GM10266 (cell line): ENCODE measurements around the gene HOXC13.

Source experiments
- DNase-seq: peaks from one replicate; pipeline ENCODE4 v3.0.0; 2012; ENCODE audit errors: extremely low spot score
- TF ChIP-seq, protein P1 (sequence below): IDR thresholded peaks from 2 replicates; pipeline ENCODE4 v1.5.1; 2012; ENCODE audit warnings: mild to moderate bottlenecking, low read depth; ENCODE audit not compliant: control insufficient read depth, insufficient read depth; ENCODE audit errors: missing control alignments

The HOXC13 gene

DNA sequence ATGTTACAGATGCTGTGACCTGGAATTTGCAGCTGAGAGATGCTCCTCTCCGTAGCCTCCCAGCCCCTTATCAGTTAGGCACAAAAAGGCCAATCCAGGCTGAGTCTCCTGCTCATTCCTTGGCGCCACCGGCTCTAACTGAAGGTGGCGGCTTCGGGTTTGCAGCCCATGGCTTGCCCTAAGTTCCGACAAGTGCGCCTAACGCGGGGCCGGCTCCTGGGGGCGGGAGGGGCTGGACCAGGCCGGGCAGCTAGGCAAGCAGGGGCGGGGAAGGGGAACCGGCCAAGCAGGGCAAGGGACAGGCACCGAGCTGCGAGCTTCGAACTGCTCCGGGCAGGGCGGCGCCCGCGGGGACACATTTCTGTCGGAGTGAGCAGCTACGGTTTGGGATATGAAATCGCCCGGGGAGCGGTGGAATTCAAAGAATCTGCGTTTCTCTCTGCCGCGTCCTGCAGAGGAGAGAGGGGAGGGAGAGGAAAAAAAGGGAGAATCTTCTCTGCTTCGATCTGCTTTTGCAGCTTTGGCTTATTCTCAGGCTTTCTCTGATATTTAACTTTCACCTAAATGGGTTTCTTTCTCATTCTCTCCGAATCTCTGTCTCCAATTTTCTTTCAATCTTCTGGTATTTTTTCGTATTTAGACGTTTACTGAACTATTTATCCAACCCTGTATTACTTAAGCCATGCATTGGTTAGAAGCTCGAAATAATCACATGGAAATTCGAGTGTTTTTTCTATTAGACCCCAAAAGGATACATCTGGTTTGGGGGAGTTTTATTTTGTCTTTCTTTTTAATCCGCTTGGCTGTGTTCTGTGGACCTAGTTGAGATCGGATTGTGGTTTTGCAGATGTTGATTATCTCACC lies 14.5 kb downstream of the HOXC13 start:
- DNase-seq, result no peak
- TF ChIP-seq, protein P1, sequence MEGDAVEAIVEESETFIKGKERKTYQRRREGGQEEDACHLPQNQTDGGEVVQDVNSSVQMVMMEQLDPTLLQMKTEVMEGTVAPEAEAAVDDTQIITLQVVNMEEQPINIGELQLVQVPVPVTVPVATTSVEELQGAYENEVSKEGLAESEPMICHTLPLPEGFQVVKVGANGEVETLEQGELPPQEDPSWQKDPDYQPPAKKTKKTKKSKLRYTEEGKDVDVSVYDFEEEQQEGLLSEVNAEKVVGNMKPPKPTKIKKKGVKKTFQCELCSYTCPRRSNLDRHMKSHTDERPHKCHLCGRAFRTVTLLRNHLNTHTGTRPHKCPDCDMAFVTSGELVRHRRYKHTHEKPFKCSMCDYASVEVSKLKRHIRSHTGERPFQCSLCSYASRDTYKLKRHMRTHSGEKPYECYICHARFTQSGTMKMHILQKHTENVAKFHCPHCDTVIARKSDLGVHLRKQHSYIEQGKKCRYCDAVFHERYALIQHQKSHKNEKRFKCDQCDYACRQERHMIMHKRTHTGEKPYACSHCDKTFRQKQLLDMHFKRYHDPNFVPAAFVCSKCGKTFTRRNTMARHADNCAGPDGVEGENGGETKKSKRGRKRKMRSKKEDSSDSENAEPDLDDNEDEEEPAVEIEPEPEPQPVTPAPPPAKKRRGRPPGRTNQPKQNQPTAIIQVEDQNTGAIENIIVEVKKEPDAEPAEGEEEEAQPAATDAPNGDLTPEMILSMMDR, result no peak

GRCh38 chr12:53953831-53954693 lies 15.4 kb downstream of the HOXC13 start:
- TF ChIP-seq, protein P1, result no peak
- DNase-seq, result no peak

GRCh38 chr12:53954694-53955035 lies 16.0 kb downstream of the HOXC13 start, which contains the start of gene HOXC12:
TSS of gene HOXC12 (plus strand) at chr12:53954903. CDS start at chr12:53954930, 27 bp downstream.
- DNase-seq, result no peak
- TF ChIP-seq, protein P1, result no peak

- DNase-seq, result no peak
- TF ChIP-seq, protein P1, result no peak
These were observed 16.6 kb downstream of the HOXC13 start for GRCh38 chr12:53955036-53955775.

DNA sequence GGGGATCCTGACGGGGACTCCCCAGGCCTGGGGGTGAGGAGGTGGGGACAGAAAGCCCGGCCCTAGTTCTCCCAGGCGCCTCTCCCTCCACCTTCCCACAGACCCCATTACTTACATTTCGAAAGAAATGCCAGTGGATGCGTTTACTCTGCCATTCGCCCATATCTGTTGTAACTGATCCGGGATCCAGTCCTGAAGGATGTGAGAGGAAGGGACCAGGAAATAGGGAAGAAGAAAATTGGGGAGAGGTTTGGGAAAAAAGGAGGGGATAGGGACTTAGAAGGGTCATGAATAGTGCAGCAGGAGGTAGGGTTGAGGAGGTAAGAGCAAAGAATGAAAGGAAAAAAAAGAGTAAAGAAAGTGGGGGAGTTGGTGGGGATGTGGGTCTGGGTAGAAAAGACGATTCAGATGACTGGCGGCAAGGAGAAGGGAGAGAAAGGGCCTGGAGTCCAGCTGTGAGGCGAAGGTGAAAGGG lies 17.2 kb downstream of the HOXC13 start:
- no peak for DNase-seq
- TF ChIP-seq, protein P1, result no peak

DNA sequence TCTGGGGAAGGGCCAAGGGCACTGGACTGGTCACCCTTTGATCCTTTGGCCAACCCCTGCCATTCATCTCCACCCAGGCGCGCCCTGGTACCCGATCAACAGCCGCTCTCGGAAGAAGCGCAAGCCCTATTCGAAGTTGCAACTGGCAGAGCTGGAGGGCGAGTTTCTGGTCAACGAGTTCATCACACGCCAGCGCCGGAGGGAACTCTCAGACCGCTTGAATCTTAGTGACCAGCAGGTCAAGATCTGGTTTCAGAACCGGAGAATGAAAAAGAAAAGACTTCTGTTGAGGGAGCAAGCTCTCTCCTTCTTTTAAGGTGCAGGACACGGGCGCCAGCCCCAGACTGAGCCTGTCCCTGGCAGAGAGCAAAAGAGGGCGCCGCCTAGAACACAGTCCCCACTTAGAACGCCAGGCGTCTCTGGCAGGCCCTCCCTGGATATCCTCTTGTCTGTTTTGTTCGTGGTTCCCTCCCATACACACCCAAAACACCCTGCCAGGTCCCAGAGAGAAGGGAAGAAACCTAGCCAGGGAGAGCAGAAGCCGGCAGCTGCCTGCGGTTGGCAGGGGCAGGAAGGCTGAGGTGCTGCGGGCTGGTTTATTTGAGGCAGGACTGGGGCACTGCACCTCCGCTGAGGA lies 17.7 kb downstream of the HOXC13 start:
- TF ChIP-seq, protein P1, result no peak
- DNase-seq, result no peak
